Hepatic stellate cell (primary cell): ENCODE measurements around the gene PERCC1.
"Not testable (repeated sequence)": the region's sequence is repeated elsewhere in the genome, so short reads cannot be mapped to it uniquely, and the experiment has no call there.

Experiments
- DNase-seq: peaks from one replicate; pipeline ENCODE4 v3.0.0; 2011; ENCODE audit warnings: low spot score

The PERCC1 gene

GRCh38 chr16:1469693-1470201, 38.9 kb downstream of the PERCC1 start:
- no peak for DNase-seq

GRCh38 chr16:1470481-1471251, 39.8 kb downstream of the PERCC1 start:
- DNase-seq, result peak; percentile 48

GRCh38 chr16:1471569-1472194, 40.8 kb downstream of the PERCC1 start:
- DNase-seq, result no peak

- no peak for DNase-seq
These were observed 42.1 kb downstream of the PERCC1 start for GRCh38 chr16:1472974-1473373.

GRCh38 chr16:1474082-1474795, 43.4 kb downstream of the PERCC1 start:
- peak; percentile 35 for DNase-seq

- DNase-seq, result peak; percentile 97
These were observed 44.1 kb downstream of the PERCC1 start, which contains the start of gene CLCN7 for GRCh38 chr16:1474796-1475551. Gene CLCN7, minus strand, starts transcription at chr16:1475028. Its CDS starts 54 bp downstream, at chr16:1474974.

GRCh38 chr16:1475552-1476114, 44.8 kb downstream of the PERCC1 start:
- no peak for DNase-seq

GRCh38 chr16:1477033-1477432, 46.2 kb downstream of the PERCC1 start:
- DNase-seq, result no peak

- DNase-seq, result not testable (repeated sequence)
These were observed 48.1 kb downstream of the PERCC1 start for GRCh38 chr16:1478937-1479336.

GRCh38 chr16:1481906-1482835, 51.3 kb downstream of the PERCC1 start:
- DNase-seq, result peak; percentile 27
